SK-N-SH treated with all-trans-retinoic acid at 6 μM for 48 hours (cell line): ENCODE data around the gene ZNF215.

Experiments
- ATAC-seq: fragments of 200-7000 bp; cut with Tn5 transposase; 3 replicates; pipeline ENCODE4 v1.9.1; 2020; ENCODE audit warnings: mild to moderate bottlenecking, moderate library complexity
- ARNTL ChIP-seq: fragments of 450-650 bp; formaldehyde crosslinking; IDR thresholded peaks from 2 replicates; pipeline ENCODE4 v1.5.0; 2020; ENCODE audit warnings: low read depth, mild to moderate bottlenecking, moderate library complexity, borderline replicate concordance
- CREB5 ChIP-seq: fragments of 250-450 bp; sonication (Bioruptor Pico); IDR thresholded peaks from 2 replicates; pipeline ENCODE4 v1.5.1; 2020; ENCODE audit warnings: low read depth, mild to moderate bottlenecking, moderate library complexity
- CSRNP3 ChIP-seq: fragments of 250-450 bp; sonication (Bioruptor Pico); IDR thresholded peaks from 2 replicates; pipeline ENCODE4 v1.5.1; 2021; ENCODE audit warnings: mild to moderate bottlenecking, moderate library complexity
- GLIS3 ChIP-seq: fragments of 250-450 bp; sonication (Bioruptor Pico); IDR thresholded peaks from 2 replicates; pipeline ENCODE4 v1.5.0; 2020; ENCODE audit warnings: mild to moderate bottlenecking, moderate library complexity
- OSR1 ChIP-seq: fragments of 250-450 bp; sonication (Bioruptor Pico); IDR thresholded peaks from 2 replicates; pipeline ENCODE4 v1.8.0; 2022; ENCODE audit warnings: moderate library complexity, mild to moderate bottlenecking, inconsistent platforms
- PATZ1 ChIP-seq: fragments of 250-450 bp; sonication (Bioruptor Pico); IDR thresholded peaks from 2 replicates; pipeline ENCODE4 v1.8.0; 2020; ENCODE audit warnings: mild to moderate bottlenecking, moderate library complexity, borderline replicate concordance
- POU6F1 ChIP-seq: fragments of 250-450 bp; sonication (Bioruptor Pico); IDR thresholded peaks from 2 replicates; pipeline ENCODE4 v1.8.0; 2021; ENCODE audit warnings: low read depth, mild to moderate bottlenecking, moderate library complexity, borderline replicate concordance
- RARB ChIP-seq: fragments of 250-450 bp; sonication (Bioruptor Pico); IDR thresholded peaks from 2 replicates; pipeline ENCODE4 v1.8.0; 2021; ENCODE audit warnings: mild to moderate bottlenecking, moderate library complexity
- SNAI2 ChIP-seq: fragments of 250-450 bp; sonication (Bioruptor Pico); IDR thresholded peaks from 2 replicates; pipeline ENCODE4 v1.5.0; 2020; ENCODE audit warnings: mild to moderate bottlenecking, moderate library complexity
- TOX ChIP-seq: fragments of 250-450 bp; sonication (Bioruptor Pico); IDR thresholded peaks from 2 replicates; pipeline ENCODE4 v1.8.0; 2021; ENCODE audit warnings: mild to moderate bottlenecking, moderate library complexity, borderline replicate concordance
- TSHZ2 ChIP-seq: fragments of 250-450 bp; sonication (Bioruptor Pico); IDR thresholded peaks from 2 replicates; pipeline ENCODE4 v1.5.0; 2020; ENCODE audit warnings: mild to moderate bottlenecking, moderate library complexity
- ZFP3 ChIP-seq: fragments of 250-450 bp; sonication (Bioruptor Pico); IDR thresholded peaks from 2 replicates; pipeline ENCODE4 v1.5.0; 2020; ENCODE audit warnings: mild to moderate bottlenecking, moderate library complexity
- ZFP30 ChIP-seq: fragments of 450-650 bp; formaldehyde crosslinking; IDR thresholded peaks from 2 replicates; pipeline ENCODE4 v1.5.0; 2022; ENCODE audit warnings: mild to moderate bottlenecking, moderate library complexity
- ZNF70 ChIP-seq: fragments of 450-650 bp; formaldehyde crosslinking; IDR thresholded peaks from 2 replicates; pipeline ENCODE4 v1.5.0; 2020; ENCODE audit warnings: mild to moderate bottlenecking, moderate library complexity

ZNF215 gene

GRCh38 chr11:6888830-6889229 lies 37.4 kb upstream of the ZNF215 start:
- TF ChIP-seq ARNTL (CRISPR knock-in tag) (no peak), ZFP3 (CRISPR knock-in tag) (no peak), RARB (CRISPR knock-in tag) (no peak), CREB5 (CRISPR knock-in tag) (no peak), CSRNP3 (CRISPR knock-in tag) (no peak), PATZ1 (CRISPR knock-in tag) (no peak), TOX (CRISPR knock-in tag) (no peak), SNAI2 (CRISPR knock-in tag) (no peak), OSR1 (no peak), GLIS3 (CRISPR knock-in tag) (no peak), TSHZ2 (CRISPR knock-in tag) (no peak), POU6F1 (CRISPR knock-in tag) (no peak), ZNF70 (CRISPR knock-in tag) (no peak)
- TF ChIP-seq, all 23 proteins: peak for 0
- ATAC-seq: no peak

- ATAC-seq: no peak
- no peak for TF ChIP-seq ZNF70 (CRISPR knock-in tag)
- no peak for TF ChIP-seq ARNTL (CRISPR knock-in tag)
- no peak for TF ChIP-seq ZFP3 (CRISPR knock-in tag)
- no peak for TF ChIP-seq ZFP30 (CRISPR knock-in tag)
- no peak for TF ChIP-seq CSRNP3 (CRISPR knock-in tag)
- TF ChIP-seq, all 23 proteins: peak for 0
Measured at GRCh38 chr11:6889835-6890234, 36.4 kb upstream of the ZNF215 start.

- ATAC-seq: no peak
- TF ChIP-seq TSHZ2 (CRISPR knock-in tag): no peak
Measured at GRCh38 chr11:6892400-6892799, 33.8 kb upstream of the ZNF215 start, which contains the start of gene OR2D2. TSS of gene OR2D2 (minus strand) at chr11:6892500. CDS start at chr11:6892500, 0 bp downstream.
